HG03066 (cell line): Measurements from ENCODE around the gene GNL1.
"Not testable (repeated sequence)": the region's sequence is repeated elsewhere in the genome, so short reads cannot be mapped to it uniquely, and the experiment has no call there.

Source experiments
- ATAC-seq: cut with Tn5 transposase; IDR thresholded peaks from one replicate; pipeline ENCODE4 v1.9.1; 2021; ENCODE audit warnings: low read depth; ENCODE audit not compliant: unreplicated experiment

Gene GNL1

DNA sequence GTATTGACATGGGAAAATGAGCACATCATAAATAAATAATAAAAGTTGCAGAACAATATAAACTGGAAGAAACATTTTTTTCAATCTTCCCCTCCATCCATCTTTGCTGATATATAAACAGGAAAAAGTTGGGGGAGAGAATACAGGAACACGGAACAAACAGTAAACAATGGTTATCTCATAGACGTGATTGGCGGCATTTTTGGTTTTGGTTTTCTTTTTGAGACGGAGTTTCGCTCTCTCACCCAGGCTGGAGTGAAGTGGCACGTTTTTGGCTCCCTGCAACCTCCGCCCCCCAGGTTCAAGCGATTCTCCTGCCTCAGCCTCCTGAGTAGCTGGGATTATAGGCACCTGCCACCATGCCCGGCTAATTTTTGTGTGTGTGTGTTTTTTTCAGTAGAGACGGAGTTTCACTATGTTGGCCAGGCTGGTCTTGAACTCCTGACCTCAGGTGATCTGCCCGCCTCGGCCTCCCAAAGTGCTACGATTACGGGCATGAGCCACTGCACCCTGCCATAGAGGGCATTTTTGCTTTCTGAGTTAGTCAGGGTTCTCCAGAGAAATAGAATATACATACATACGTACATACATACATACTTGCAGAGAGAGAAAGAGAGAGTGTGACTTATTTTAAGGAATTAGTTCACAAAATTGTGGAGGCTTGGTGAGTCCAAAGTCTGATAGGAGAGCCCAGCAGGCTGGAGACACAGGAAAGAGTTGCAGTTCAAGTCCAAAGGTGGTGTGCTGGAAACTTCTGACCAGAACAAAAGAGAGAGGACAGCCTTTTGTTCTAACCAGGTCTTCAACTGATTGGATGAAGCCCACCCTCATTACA lies 22.6 kb downstream of the GNL1 start:
- ATAC-seq, result no peak

DNA sequence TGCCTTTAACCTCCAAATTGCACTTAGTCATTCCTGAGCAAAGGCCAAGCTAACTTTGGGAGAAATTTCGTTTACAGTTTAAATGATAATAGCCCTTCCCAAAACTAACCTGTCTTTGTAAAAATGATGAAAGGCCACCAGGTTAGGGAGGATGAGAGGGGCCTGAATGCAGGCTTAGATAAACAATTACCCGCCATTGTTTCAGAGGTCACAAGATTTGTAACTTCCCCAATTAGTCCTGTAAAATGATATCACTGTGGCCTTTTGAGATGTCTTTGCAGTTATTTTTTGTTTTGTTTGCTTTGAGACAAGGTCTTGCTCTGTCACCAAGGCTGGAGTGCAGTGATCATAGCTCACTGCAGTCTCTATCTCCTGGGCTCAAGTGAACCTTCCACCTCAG lies 26.3 kb downstream of the GNL1 start:
- no peak for ATAC-seq

- not testable (repeated sequence) for ATAC-seq
These were observed 26.9 kb downstream of the GNL1 start for GRCh38 chr6:30529349-30529875.

GRCh38 chr6:30526444-30526843 lies 29.8 kb downstream of the GNL1 start:
- not testable (repeated sequence) for ATAC-seq

- ATAC-seq, result not testable (repeated sequence)
These were observed 34.3 kb downstream of the GNL1 start for GRCh38 chr6:30521952-30522351.

- ATAC-seq, result not testable (repeated sequence)
These were observed 35.2 kb downstream of the GNL1 start for GRCh38 chr6:30521082-30521481.

- no peak for ATAC-seq
These were observed 35.8 kb downstream of the GNL1 start for GRCh38 chr6:30520522-30520921.

GRCh38 chr6:30518505-30519145 lies 37.7 kb downstream of the GNL1 start:
- ATAC-seq, result not testable (repeated sequence)

DNA sequence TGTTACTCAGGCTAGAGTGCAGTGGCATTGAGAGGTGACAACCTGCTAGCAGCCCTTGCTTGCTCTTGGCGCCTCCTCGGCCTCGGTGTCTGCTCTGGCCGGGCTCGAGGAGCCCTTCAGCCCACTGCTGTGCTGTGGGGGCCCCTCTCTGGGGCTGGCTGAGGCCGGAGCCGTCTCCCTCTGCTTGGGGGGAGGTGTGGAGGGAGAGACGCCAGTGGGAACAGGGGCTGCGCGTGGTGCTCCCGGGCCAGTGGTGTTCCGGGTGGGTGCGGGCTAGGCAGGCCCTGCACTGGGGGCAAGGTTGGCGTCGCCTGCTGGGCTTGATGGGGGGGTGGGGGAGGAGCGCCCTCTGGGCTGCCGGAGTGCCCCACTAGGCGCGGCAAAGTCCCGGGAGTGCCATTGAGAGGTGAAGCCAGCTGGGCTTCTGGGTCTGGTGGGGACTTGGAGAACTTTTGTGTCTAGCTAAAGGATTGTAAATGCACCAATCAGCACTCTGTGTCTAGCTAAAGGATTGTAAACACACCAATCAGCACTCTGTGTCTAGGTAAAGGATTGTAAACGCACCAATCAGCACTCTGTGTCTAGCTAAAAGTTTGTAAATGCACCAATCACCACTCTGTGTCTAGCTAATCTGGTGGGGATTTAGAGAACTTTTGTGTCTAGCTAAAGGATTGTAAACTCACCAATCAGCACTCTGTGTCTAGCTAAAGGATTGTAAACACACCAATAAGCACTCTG lies 38.4 kb downstream of the GNL1 start:
- not testable (repeated sequence) for ATAC-seq

GRCh38 chr6:30516754-30517076 lies 39.6 kb downstream of the GNL1 start:
- ATAC-seq, result not testable (repeated sequence)

- peak; percentile 77 for ATAC-seq
These were observed 40.1 kb downstream of the GNL1 start for GRCh38 chr6:30515944-30516753.

- ATAC-seq, result no peak
These were observed 41.2 kb downstream of the GNL1 start for GRCh38 chr6:30515106-30515505.

DNA sequence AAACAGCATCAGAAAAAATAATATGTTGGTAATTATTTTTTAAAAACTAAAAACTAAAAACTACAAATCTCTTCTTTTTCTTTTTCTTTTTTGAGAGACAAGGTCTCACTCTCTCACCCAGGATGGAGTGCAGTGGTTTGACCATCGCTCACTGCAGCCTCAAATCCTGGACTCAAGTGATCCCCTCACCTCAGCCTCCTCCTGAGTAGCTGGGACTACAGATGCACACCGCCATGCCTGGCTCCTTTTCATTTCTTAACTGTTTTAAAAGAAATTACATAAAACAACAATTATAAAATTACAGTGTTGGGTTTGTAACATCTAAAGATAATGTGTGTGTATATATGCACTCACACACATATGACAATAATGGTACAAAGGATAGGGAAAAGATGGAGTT lies 42.8 kb downstream of the GNL1 start:
- no peak for ATAC-seq

DNA sequence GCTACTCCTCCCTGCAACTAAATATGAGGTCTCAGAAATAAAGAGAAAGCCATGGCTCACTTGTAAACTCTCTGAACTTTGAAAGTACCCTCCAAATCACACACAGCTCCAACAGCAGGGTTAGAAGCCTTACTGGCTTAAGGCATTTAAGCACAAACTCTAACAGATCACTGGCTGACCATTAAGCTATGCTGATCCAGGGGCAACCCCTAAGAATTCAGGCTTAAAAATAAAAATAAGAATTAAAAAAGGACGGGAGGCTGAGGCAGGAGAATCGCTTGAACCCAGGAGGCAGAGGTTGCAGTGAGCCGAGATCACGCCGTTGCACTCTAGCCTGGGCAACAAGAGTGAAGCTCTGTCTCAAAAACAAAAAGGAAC lies 45.1 kb downstream of the GNL1 start:
- ATAC-seq, result no peak

DNA sequence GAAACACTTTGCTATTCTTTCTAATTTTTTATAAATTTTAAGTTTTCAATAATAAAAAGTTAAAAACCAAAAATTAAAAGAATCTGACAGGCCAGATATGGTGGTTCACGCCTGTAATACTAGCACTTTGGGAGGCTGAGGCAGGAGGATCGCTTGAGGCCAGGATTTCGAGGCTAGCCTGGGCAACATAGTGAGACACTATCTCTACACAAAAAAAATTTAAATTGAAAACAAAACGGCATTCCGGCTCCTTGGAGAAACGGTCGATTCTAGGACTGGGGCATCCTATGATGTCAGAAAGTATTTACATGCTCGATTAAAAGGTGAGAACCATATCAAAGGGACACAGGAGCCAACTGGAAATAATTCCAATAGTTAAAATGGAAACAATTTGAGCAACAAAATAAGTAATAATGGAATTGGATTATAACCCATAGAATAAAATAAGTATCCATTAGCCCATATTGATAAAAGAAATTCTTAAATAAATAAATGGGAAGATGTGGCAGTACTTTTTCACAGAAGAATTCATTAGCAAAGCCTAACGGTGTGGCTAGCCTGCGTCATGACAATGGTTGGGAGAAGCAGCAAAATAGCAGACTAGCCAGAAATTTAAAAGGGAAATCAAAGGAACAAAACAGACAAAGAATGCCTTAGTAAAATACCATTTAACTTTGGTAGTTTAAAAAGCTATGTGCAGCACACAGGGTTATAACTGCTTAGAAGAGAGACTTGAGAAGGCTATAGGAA lies 45.7 kb downstream of the GNL1 start:
- ATAC-seq, result no peak

DNA sequence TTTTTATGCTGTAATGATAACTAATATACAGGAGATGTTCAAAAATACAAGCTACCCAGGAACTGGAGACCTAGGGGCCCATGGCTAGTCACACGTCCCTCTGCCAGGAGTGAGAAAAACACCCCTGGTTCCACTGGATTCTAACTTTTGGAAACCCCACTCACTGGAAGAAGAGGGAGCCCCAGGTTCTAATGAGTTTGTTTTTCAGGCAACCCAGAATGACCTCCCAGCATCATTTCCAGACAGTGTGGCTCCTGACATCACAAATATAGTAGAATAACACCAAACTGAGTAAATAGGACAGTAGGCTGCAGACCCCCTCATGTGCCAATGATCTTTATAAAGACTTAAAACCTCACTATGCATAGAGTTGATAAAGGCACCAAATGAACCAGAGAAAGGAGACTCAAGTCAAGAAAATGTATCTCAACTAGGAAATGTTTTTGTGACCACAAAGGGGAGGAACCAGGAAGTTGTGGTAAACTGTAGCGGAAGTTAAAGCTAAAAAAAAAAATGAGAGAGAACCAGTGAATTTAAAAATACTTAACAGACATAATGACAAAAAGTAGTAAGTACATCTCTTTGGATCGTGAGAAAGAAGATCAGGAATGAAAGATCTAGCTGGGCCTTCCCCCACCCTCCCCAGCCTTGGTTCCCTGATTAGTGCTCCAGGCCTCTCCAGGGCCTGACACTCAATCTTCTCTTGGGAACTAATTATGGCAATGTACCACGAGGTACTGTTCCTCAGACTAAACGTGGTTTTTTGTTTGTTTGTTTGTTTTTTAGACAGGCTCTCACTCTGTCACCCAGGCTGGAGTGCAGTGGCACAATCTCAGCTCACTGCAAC lies 47.2 kb downstream of the GNL1 start:
- no peak for ATAC-seq

- no peak for ATAC-seq
These were observed 48.2 kb downstream of the GNL1 start for GRCh38 chr6:30507849-30508827.
